CD4-positive, alpha-beta T cell (primary cell): ENCODE data around the gene ELP4. TPM values are rescaled to one million over a fixed set of nuclear protein-coding genes. Genes with fewer than 3 reads are reported as not detected.
"Not testable (repeated sequence)": the region's sequence is repeated elsewhere in the genome, so short reads cannot be mapped to it uniquely, and the experiment has no call there.

Source experiments
- ATAC-seq: fragments of 200-7000 bp; cut with Tn5 transposase; one replicate; pipeline ENCODE4 v1.10.0; 2022; ENCODE audit warnings: mild to moderate bottlenecking; ENCODE audit not compliant: poor library complexity
- CTCF ChIA-PET: fragments of 350-600 bp; sonication (Branson Sonifier 250); formaldehyde crosslinking; loops from one replicate; lab custom pipeline; 2021; ENCODE audit warnings: antibody characterized with exemption, inconsistent platforms; lab: Charles Lee
- POLR2A ChIA-PET: fragments of 350-600 bp; sonication (Branson Sonifier 250); formaldehyde crosslinking; loops from one replicate; lab custom pipeline; 2021; ENCODE audit warnings: antibody characterized with exemption, inconsistent platforms; lab: Charles Lee
- DNase-seq, 14 experiments: peaks; one replicate each; pipeline ENCODE4 v3.0.0-alpha.2; 2013 to 2020; ENCODE audit warnings: mixed read lengths in 2 of 14
- H3K27ac ChIP-seq, 2 donors: one replicate each; pipeline versions ENCODE4 v1.5.1 to v1.7.0; 2013; ENCODE audit warnings: low read length in 2 of 2, low read depth in 1 of 2, mild to moderate bottlenecking in 1 of 2
- H3K27me3 ChIP-seq, 2 experiments: 1 replicate in 1 of 2; 2 replicates in 1 of 2; pipeline versions ENCODE4 v1.6.1 to v1.7.0; 2013; ENCODE audit warnings: low read length in 2 of 2, control low read depth in 1 of 2, mild to moderate bottlenecking in 1 of 2, moderate library complexity in 1 of 2; ENCODE audit not compliant: insufficient read depth in 2 of 2, control insufficient read depth in 1 of 2
- H3K36me3 ChIP-seq: one replicate; pipeline ENCODE4 v1.6.1; 2013; ENCODE audit warnings: low read length, control low read depth; ENCODE audit not compliant: insufficient read depth
- H3K4me1 ChIP-seq: one replicate; pipeline ENCODE4 v1.6.1; 2013; ENCODE audit warnings: low read length, control low read depth; ENCODE audit not compliant: insufficient read depth
- H3K4me3 ChIP-seq: one replicate; pipeline ENCODE4 v1.5.1; 2013; ENCODE audit warnings: mild to moderate bottlenecking, low read length, moderate library complexity
- H3K9me3 ChIP-seq, 2 experiments: 1 replicate in 1 of 2; 2 replicates in 1 of 2; pipeline versions ENCODE4 v1.6.1 to v1.7.0; 2013; ENCODE audit warnings: low read length in 2 of 2, mild to moderate bottlenecking in 2 of 2, control low read depth in 1 of 2, moderate library complexity in 1 of 2; ENCODE audit not compliant: control insufficient read depth in 1 of 2, insufficient read depth in 1 of 2
- H3K27ac Mint-ChIP-seq: one replicate; pipeline ENCODE4 v1.8.0; 2020; ENCODE audit warnings: mixed read lengths
- H3K27me3 Mint-ChIP-seq: one replicate; pipeline ENCODE4 v1.8.0; 2021; ENCODE audit warnings: mixed read lengths
- H3K36me3 Mint-ChIP-seq: one replicate; pipeline ENCODE4 v1.8.0; 2021; ENCODE audit warnings: low read depth, mixed read lengths
- H3K4me1 Mint-ChIP-seq: one replicate; pipeline ENCODE4 v1.8.0; 2021; ENCODE audit warnings: low read depth, mixed read lengths
- H3K4me3 Mint-ChIP-seq: one replicate; pipeline ENCODE4 v1.8.0; 2020; ENCODE audit warnings: mild to moderate bottlenecking, mixed read lengths
- H3K9me3 Mint-ChIP-seq: one replicate; pipeline ENCODE4 v1.8.0; 2020; ENCODE audit warnings: mixed read lengths
- CTCF ChIP-seq: fragments of 200-600 bp; IDR thresholded peaks from one replicate; pipeline ENCODE4 v1.8.0; 2022; ENCODE audit warnings: antibody characterized with exemption, mild to moderate bottlenecking
- intact Hi-C, 2 experiments: fragments of 100-400 bp; cut with DNase I in 1 of 2; cut with micrococcal nuclease in 1 of 2; formaldehyde crosslinking; loops; one replicate each; pipeline versions ENCODE4 v1.15.1 to v1.9.0; 2023 to 2025; cut with DNase I, micrococcal nuclease
- total RNA-seq, 174 experiments: library from RNA in 2 of 174; stranded (reverse) in 2 of 174; gene quantifications; one replicate each; pipeline ENCODE4 v1.2.3 and lab custom pipeline; 2021 to 2026

Gene ELP4
- total RNA-seq, 2 experiments from 2014 or later = 9.5 to 10.3 TPM

- intact Hi-C loops = no loop called here
- Histone ChIP-seq H3K27me3 (no peaks in the 10 kb centered on the region), H3K9me3 (no peaks in the 10 kb centered on the region), H3K4me1 (no peaks in the 10 kb centered on the region), H3K36me3 (no peaks in the 10 kb centered on the region), H3K27ac (no peak overlapping the region), H3K4me3 (no peak overlapping the region)
- ATAC-seq (no peak), DNase-seq (no peak)
- CTCF ChIA-PET = interaction anchor here (0.6 to 1.0 kb wide), 2 partner anchors 22 to 26 kb away, joined by 3 read pairs; no protein-coding TSS in a partner anchor
- H3K27ac Mint-ChIP-seq = no peak overlapping the region
- peaks cover 27% of the 10 kb centered on the region for H3K36me3 Mint-ChIP-seq
- POLR2A ChIA-PET = no interaction called here
- H3K9me3 Mint-ChIP-seq = no peaks in the 10 kb centered on the region
- no peak overlapping the region for H3K4me3 Mint-ChIP-seq
- no peaks in the 10 kb centered on the region for H3K27me3 Mint-ChIP-seq
- no peak for TF ChIP-seq CTCF
- H3K4me1 Mint-ChIP-seq = no peaks in the 10 kb centered on the region
Observed at GRCh38 chr11:31671681-31672080, 162.1 kb downstream of the ELP4 start.

GRCh38 chr11:31673108-31673507 lies 163.5 kb downstream of the ELP4 start:
- DNase-seq, intact Hi-C loops, H3K4me1 Mint-ChIP-seq, H3K27me3 ChIP-seq, H3K27ac Mint-ChIP-seq, ATAC-seq, H3K9me3 ChIP-seq, H3K27me3 Mint-ChIP-seq, H3K4me1 ChIP-seq, H3K36me3 ChIP-seq, H3K4me3 ChIP-seq, POLR2A ChIA-PET, H3K9me3 Mint-ChIP-seq, H3K27ac ChIP-seq, CTCF ChIA-PET, H3K4me3 Mint-ChIP-seq: not testable (repeated sequence)
- H3K36me3 Mint-ChIP-seq = peaks cover 35% of the 10 kb centered on the region

GRCh38 chr11:31676280-31676982 lies 166.9 kb downstream of the ELP4 start:
- H3K4me3 ChIP-seq = no peak overlapping the region
- no peaks in the 10 kb centered on the region for H3K27me3 ChIP-seq
- ChIA-PET CTCF (no interaction called here), POLR2A (no interaction called here)
- DNase-seq (no peak), ATAC-seq (no peak)
- H3K9me3 Mint-ChIP-seq = peaks cover 6% of the 10 kb centered on the region
- no peak overlapping the region for H3K4me3 Mint-ChIP-seq
- H3K27ac Mint-ChIP-seq = no peak overlapping the region
- H3K27me3 Mint-ChIP-seq = no peaks in the 10 kb centered on the region
- H3K9me3 ChIP-seq = no peaks in the 10 kb centered on the region
- peaks cover 56% of the 10 kb centered on the region for H3K36me3 Mint-ChIP-seq
- no peak overlapping the region for H3K27ac ChIP-seq
- no peaks in the 10 kb centered on the region for H3K36me3 ChIP-seq
- no peaks in the 10 kb centered on the region for H3K4me1 Mint-ChIP-seq
- intact Hi-C loops = no loop called here
- TF ChIP-seq CTCF = no peak
- no peaks in the 10 kb centered on the region for H3K4me1 ChIP-seq

GRCh38 chr11:31680770-31681169 lies 171.2 kb downstream of the ELP4 start:
- no peak overlapping the region for H3K4me3 Mint-ChIP-seq
- no peak for TF ChIP-seq CTCF
- no peaks in the 10 kb centered on the region for H3K36me3 ChIP-seq
- DNase-seq (no peak), ATAC-seq (no peak)
- no peak overlapping the region for H3K27ac Mint-ChIP-seq
- no peaks in the 10 kb centered on the region for H3K27me3 ChIP-seq
- intact Hi-C loops = no loop called here
- H3K27me3 Mint-ChIP-seq = no peaks in the 10 kb centered on the region
- ChIA-PET POLR2A (no interaction called here), CTCF (no interaction called here)
- H3K36me3 Mint-ChIP-seq = peaks cover 38% of the 10 kb centered on the region
- no peak overlapping the region for H3K27ac ChIP-seq
- no peaks in the 10 kb centered on the region for H3K9me3 ChIP-seq
- H3K4me1 ChIP-seq = no peaks in the 10 kb centered on the region
- H3K4me1 Mint-ChIP-seq = no peaks in the 10 kb centered on the region
- H3K4me3 ChIP-seq = no peak overlapping the region
- peaks cover 6% of the 10 kb centered on the region for H3K9me3 Mint-ChIP-seq
